Thoracic aorta (tissue), 2 donors: Measurements from ENCODE around the gene CTCF. TPM values are rescaled to one million over a fixed set of nuclear protein-coding genes. Genes with fewer than 3 reads are reported as not detected.

Source experiments
- ATAC-seq: fragments of 150-250 bp; one replicate; pipeline ENCODE4 v1.8.0; 2017; ENCODE audit warnings: low read depth; ENCODE audit not compliant: insufficient number of reproducible peaks, low FRiP score
- DNase-seq: peaks from one replicate; pipeline ENCODE4 v3.0.0-alpha.2; 2020; ENCODE audit warnings: low spot score
- H3K27ac ChIP-seq, 2 donors: fragments of 200-600 bp; sonication (generic); 1 replicate in 1 of 2; 2 replicates in 1 of 2; pipeline ENCODE4 v1.5.1; 2016; ENCODE audit warnings: mild to moderate bottlenecking in 2 of 2, moderate library complexity in 2 of 2
- H3K27me3 ChIP-seq: fragments of 200-600 bp; sonication (generic); replicated peaks from 2 replicates; pipeline ENCODE4 v1.6.0; 2016; ENCODE audit warnings: mild to moderate bottlenecking; ENCODE audit not compliant: insufficient read depth
- H3K36me3 ChIP-seq: fragments of 200-600 bp; sonication (generic); one replicate; pipeline ENCODE4 v1.5.1; 2016
- H3K4me1 ChIP-seq, 2 donors: fragments of 200-600 bp; sonication (generic); 1 replicate in 1 of 2; 2 replicates in 1 of 2; pipeline versions ENCODE4 v1.5.1 to v1.6.0; 2016; ENCODE audit warnings: low read depth in 2 of 2, mild to moderate bottlenecking in 1 of 2; ENCODE audit not compliant: control insufficient read depth in 1 of 2
- H3K4me3 ChIP-seq: fragments of 200-600 bp; sonication (generic); 2 replicates; pipeline ENCODE4 v1.5.1; 2016; ENCODE audit warnings: mild to moderate bottlenecking
- H3K9me3 ChIP-seq: fragments of 200-600 bp; sonication (generic); 2 replicates; pipeline ENCODE4 v1.5.1; 2016
- total RNA-seq, 2 donors: library from RNA; depleted of rRNA; stranded (reverse); fragments of >200 nt; gene quantifications; one replicate each; pipeline versions ENCODE4 v1.1.0 to v1.2.3, GENCODE V29; 2016
- TF ChIP-seq, protein P1 (sequence below): fragments of 200-600 bp; sonication (generic); IDR thresholded peaks from one replicate; pipeline ENCODE4 v1.5.1; 2019; ENCODE audit warnings: antibody characterized with exemption

Gene CTCF
- total RNA-seq, 2 donors from 2014 or later, result 23.0 to 26.7 TPM

DNA sequence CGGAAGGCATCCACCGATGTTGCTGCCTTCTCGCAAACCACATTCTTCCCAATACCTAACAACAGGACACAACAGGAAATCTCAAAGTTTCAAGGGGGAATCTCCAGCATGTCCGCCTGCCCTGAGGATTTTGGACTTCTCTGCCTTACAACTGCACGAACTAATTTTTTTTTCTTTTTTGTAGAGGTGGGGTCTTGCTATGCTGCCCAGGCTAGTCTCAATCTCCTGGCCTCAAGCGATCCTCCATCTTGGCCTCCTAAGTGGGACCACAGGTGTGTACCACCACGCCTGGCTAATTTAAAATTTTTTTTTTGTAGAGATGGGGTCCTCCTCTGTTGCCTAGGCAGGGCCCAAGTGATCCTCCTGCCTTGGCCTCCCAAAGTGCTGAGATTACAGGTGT lies 113.7 kb downstream of the CTCF start:
- Histone ChIP-seq H3K9me3 (no peaks in the 10 kb centered on the region), H3K4me3 (no peak overlapping the region), H3K27me3 (no peaks in the 10 kb centered on the region), H3K27ac (no peak overlapping the region), H3K36me3 (no peaks in the 10 kb centered on the region), H3K4me1 (no peaks in the 10 kb centered on the region)
- ATAC-seq, result no peak
- no peak for DNase-seq
- TF ChIP-seq, protein P1, sequence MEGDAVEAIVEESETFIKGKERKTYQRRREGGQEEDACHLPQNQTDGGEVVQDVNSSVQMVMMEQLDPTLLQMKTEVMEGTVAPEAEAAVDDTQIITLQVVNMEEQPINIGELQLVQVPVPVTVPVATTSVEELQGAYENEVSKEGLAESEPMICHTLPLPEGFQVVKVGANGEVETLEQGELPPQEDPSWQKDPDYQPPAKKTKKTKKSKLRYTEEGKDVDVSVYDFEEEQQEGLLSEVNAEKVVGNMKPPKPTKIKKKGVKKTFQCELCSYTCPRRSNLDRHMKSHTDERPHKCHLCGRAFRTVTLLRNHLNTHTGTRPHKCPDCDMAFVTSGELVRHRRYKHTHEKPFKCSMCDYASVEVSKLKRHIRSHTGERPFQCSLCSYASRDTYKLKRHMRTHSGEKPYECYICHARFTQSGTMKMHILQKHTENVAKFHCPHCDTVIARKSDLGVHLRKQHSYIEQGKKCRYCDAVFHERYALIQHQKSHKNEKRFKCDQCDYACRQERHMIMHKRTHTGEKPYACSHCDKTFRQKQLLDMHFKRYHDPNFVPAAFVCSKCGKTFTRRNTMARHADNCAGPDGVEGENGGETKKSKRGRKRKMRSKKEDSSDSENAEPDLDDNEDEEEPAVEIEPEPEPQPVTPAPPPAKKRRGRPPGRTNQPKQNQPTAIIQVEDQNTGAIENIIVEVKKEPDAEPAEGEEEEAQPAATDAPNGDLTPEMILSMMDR, result no peak

DNA sequence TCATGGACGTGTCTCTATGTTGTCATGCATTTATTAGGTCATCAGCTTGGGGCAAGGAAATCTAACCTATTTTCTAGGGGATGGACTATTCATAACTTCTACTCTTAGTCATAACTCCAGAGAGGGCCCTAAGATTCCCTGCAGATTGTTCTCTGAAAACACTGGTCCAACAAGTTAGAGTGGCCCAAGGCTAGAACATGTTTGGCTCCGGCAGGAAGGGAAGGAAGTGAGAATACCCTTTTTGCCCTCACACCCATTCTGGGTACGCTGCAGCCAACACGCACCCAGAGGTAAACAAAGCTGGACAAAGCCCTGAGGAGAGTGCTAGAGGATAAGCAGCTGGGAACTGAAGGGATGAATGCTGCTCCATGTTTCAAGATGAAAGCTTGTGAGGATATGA lies 114.2 kb downstream of the CTCF start:
- no peak for DNase-seq
- H3K4me1 ChIP-seq, result no peaks in the 10 kb centered on the region
- TF ChIP-seq, protein P1, result no peak
- H3K27ac ChIP-seq, result no peak overlapping the region
- H3K36me3 ChIP-seq, result no peaks in the 10 kb centered on the region
- no peaks in the 10 kb centered on the region for H3K9me3 ChIP-seq
- ATAC-seq, result no peak
- H3K27me3 ChIP-seq, result no peaks in the 10 kb centered on the region
- H3K4me3 ChIP-seq, result no peak overlapping the region

DNA sequence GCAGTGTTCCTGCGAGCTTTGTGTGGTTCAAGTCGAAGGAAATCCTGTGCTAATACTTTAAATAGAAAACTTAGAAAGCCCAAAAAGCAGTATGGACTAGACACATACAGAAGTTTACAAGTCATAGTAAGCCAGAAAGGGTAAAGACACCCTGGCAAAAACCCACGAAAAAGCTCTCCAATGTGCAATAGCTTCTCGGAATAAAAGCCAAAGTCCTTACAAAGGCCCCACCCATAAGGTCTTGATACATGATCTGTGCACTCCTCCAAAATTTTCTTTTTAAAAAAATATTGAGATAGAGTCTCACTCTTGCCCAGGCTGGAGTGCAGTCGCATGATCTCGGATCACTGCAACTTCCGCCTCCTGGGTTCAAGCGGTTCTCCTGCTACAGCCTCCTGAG lies 114.6 kb downstream of the CTCF start:
- Histone ChIP-seq H3K36me3 (no peaks in the 10 kb centered on the region), H3K27ac (no peak overlapping the region), H3K4me1 (no peaks in the 10 kb centered on the region), H3K9me3 (no peaks in the 10 kb centered on the region), H3K4me3 (no peak overlapping the region), H3K27me3 (no peaks in the 10 kb centered on the region)
- ATAC-seq, result no peak
- TF ChIP-seq, protein P1, result no peak
- no peak for DNase-seq

DNA sequence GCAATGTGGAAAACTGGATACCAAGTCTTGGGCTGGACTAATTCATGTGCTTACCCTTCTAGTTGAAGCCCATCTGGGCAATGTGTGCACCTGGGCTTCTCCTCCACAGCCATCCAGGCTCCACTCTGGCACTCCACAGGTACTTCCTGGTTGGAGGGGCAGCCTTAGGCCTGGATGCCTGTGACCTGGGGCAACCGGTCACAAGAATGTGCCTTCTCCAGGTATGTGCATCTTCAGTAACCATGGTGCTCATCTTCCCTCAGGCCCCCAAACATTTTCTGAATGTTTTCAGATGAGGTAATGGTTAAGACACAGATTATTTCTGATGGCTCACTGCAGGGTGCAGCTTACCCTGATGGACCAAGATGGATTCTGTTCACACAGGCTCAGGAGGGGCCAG lies 115.4 kb downstream of the CTCF start:
- TF ChIP-seq, protein P1, result no peak
- Histone ChIP-seq H3K36me3 (no peaks in the 10 kb centered on the region), H3K27me3 (no peaks in the 10 kb centered on the region), H3K4me1 (no peaks in the 10 kb centered on the region), H3K9me3 (no peaks in the 10 kb centered on the region), H3K4me3 (no peak overlapping the region), H3K27ac (no peak overlapping the region)
- no peak for DNase-seq
- no peak for ATAC-seq

DNA sequence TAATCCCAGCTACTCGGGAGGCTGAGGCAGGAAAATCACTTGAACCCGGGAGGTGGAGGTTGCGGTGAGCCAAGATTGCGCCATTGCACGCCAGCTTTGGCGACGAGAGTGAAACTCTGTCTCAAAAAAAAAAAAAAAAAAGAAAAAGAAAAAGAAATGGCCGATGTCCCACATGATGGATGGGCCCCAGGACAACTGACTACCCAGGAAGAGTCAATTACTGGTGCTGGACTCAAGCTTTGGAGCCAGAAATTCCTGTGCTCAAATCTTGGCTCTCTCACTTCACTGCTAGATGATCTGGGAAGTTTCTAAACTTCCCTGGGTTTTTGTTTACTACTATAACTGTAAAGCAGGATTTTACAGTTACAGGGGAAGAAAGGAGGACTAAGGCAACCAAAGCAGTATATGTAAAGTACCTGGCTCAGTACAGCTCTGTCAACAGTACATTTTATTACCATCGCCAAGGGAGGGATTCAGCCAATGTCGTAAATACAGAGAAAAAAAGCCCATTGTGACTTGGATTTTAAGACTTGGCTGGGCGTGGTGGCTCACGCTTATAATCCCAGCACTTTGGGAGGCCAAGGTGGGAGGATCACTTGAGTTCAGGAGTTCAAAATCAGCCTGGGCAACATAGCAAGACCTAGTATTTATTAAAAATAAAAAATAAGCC lies 116.2 kb downstream of the CTCF start:
- no peak for ATAC-seq
- DNase-seq, result no peak
- no peak overlapping the region for H3K27ac ChIP-seq
- no peak overlapping the region for H3K4me3 ChIP-seq
- TF ChIP-seq, protein P1, result no peak
- no peaks in the 10 kb centered on the region for H3K4me1 ChIP-seq
- no peaks in the 10 kb centered on the region for H3K36me3 ChIP-seq
- H3K27me3 ChIP-seq, result no peaks in the 10 kb centered on the region
- no peaks in the 10 kb centered on the region for H3K9me3 ChIP-seq
